Upper lobe of left lung (tissue), 6 donors: ENCODE data around the gene LRRC74B. TPM values are rescaled to one million over a fixed set of nuclear protein-coding genes. Genes with fewer than 3 reads are reported as not detected.

Experiments
- ATAC-seq, 2 donors: fragments of 200-7000 bp; cut with Tn5 transposase; one replicate each; pipeline ENCODE4 v1.9.1; 2022; ENCODE audit warnings: mild to moderate bottlenecking in 2 of 2, moderate library complexity in 2 of 2; ENCODE audit not compliant: low FRiP score in 2 of 2
- DNase-seq, 2 donors: peaks; one replicate each; pipeline ENCODE4 v3.0.0-alpha.2; 2019 to 2020
- H3K27ac ChIP-seq, 4 donors: fragments of 200-600 bp; sonication (generic); one replicate each; pipeline ENCODE4 v1.5.1; 2016 to 2019
- H3K27me3 ChIP-seq, 4 donors: fragments of 200-600 bp; sonication (generic); one replicate each; pipeline ENCODE4 v1.5.1; 2017 to 2019
- H3K36me3 ChIP-seq, 4 donors: fragments of 200-600 bp; sonication (generic); one replicate each; pipeline ENCODE4 v1.5.1; 2016 to 2019
- H3K4me1 ChIP-seq, 4 donors: fragments of 200-600 bp; sonication (generic); one replicate each; pipeline ENCODE4 v1.5.1; 2018 to 2019
- H3K4me3 ChIP-seq, 4 donors: fragments of 200-600 bp; sonication (generic); one replicate each; pipeline ENCODE4 v1.5.1; 2017 to 2019; ENCODE audit warnings: mild to moderate bottlenecking in 2 of 4, moderate library complexity in 1 of 4
- H3K9me3 ChIP-seq, 4 donors: fragments of 200-600 bp; sonication (generic); one replicate each; pipeline ENCODE4 v1.5.1; 2018 to 2019
- CTCF ChIP-seq, 6 experiments: fragments of 450-650 bp in 4 of 6; fragments of 200-600 bp in 2 of 6; sonication (generic) in 2 of 6; IDR thresholded peaks; one replicate each; pipeline ENCODE4 v1.5.1; 2016 to 2019; ENCODE audit warnings: antibody characterized with exemption in 6 of 6
- EP300 ChIP-seq, 4 donors: sonication (generic); formaldehyde crosslinking; IDR thresholded peaks; one replicate each; pipeline ENCODE4 v1.5.1; 2017; ENCODE audit warnings: antibody characterized with exemption in 4 of 4, control low read depth in 2 of 4
- POLR2A ChIP-seq, 4 donors: fragments of 450-650 bp; IDR thresholded peaks; one replicate each; pipeline ENCODE4 v1.5.1; 2016 to 2017; ENCODE audit warnings: antibody characterized with exemption in 4 of 4, mild to moderate bottlenecking in 2 of 4
- POLR2AphosphoS5 ChIP-seq, 2 donors: sonication (generic); formaldehyde crosslinking; IDR thresholded peaks; one replicate each; pipeline ENCODE4 v1.5.1; 2017; ENCODE audit warnings: antibody characterized with exemption in 2 of 2
- WGBS, 2 donors: methylation state at CpG; one replicate each; pipeline ENCODE4 v1.1.5; 2017 to 2018; 5-methylcytosine and 5-hydroxymethylcytosine counted together
- total RNA-seq, 6 donors: library from RNA; depleted of rRNA in 4 of 6; stranded (reverse); fragments of >200 nt in 4 of 6; gene quantifications; one replicate each; pipeline versions ENCODE4 v1.1.0 to v1.2.1, GENCODE V29; 2016 to 2021
- donor health status: DM: no; HTN: no; CAD: no; lungs with moderate emphysema.
- donor health status: DM: no; HTN: yes; CAD: no; lungs with severe emphysema.

Gene LRRC74B
- total RNA-seq, 6 donors from 2014 or later, result 0.14 to 6.6 (median 3.2) TPM

GRCh38 chr22:21098099-21098671 lies 52.4 kb downstream of the LRRC74B start:
- TF ChIP-seq POLR2AphosphoS5 (IDR thresholded peaks at IDR 0.05) (no peak), EP300 (IDR thresholded peaks at IDR 0.05) (no peak), POLR2A (IDR thresholded peaks at IDR 0.05) (no peak), CTCF (IDR thresholded peaks at IDR 0.05) (no peak)
- H3K27me3 ChIP-seq, result no peaks in the 10 kb centered on the region
- WGBS, 2 donors, result 94 to 100% methylated on average over 1 of the region's 1 CpG
- peaks cover 0 to 7% (median 4%) of the 10 kb centered on the region in 4 donors for H3K4me1 ChIP-seq
- H3K4me3 ChIP-seq, result no peak overlapping the region
- DNase-seq (no peak), ATAC-seq (no peak)
- H3K36me3 ChIP-seq, result no peaks in the 10 kb centered on the region
- no peak overlapping the region for H3K27ac ChIP-seq
- no peaks in the 10 kb centered on the region for H3K9me3 ChIP-seq

GRCh38 chr22:21099578-21099977 lies 53.8 kb downstream of the LRRC74B start:
- H3K4me1 ChIP-seq, result peaks cover 0 to 7% (median 4%) of the 10 kb centered on the region in 4 donors

GRCh38 chr22:21100149-21101032 lies 54.6 kb downstream of the LRRC74B start:
- 65 to 79% methylated on average over 7 of the region's 7 CpGs for WGBS, 2 donors

More at GRCh38 chr22:21099578-21099977, 53.8 kb downstream of the LRRC74B start:
- TF ChIP-seq POLR2A (IDR thresholded peaks at IDR 0.05), result no peak
- TF ChIP-seq CTCF (IDR thresholded peaks at IDR 0.05), result no peak
- no peak for TF ChIP-seq EP300 (IDR thresholded peaks at IDR 0.05)
- no peak for TF ChIP-seq POLR2AphosphoS5 (IDR thresholded peaks at IDR 0.05)
- Histone ChIP-seq H3K27me3 (no peaks in the 10 kb centered on the region), H3K36me3 (no peaks in the 10 kb centered on the region), H3K27ac (no peak overlapping the region), H3K9me3 (no peaks in the 10 kb centered on the region), H3K4me3 (no peak overlapping the region)
- ATAC-seq (no peak), DNase-seq (no peak)

GRCh38 chr22:21101877-21102638 lies 56.3 kb downstream of the LRRC74B start:
- no peaks in the 10 kb centered on the region for H3K27me3 ChIP-seq
- DNase-seq, result no peak
- H3K4me1 ChIP-seq, result peaks cover 0 to 7% (median 4%) of the 10 kb centered on the region in 4 donors
- no peak overlapping the region for H3K27ac ChIP-seq
- 65 to 74% methylated on average over 6 of the region's 6 CpGs for WGBS, 2 donors
- no peak for ATAC-seq
- TF ChIP-seq CTCF (IDR thresholded peaks at IDR 0.05) (no peak), POLR2AphosphoS5 (IDR thresholded peaks at IDR 0.05) (no peak), EP300 (IDR thresholded peaks at IDR 0.05) (no peak), POLR2A (IDR thresholded peaks at IDR 0.05) (no peak)
- no peak overlapping the region for H3K4me3 ChIP-seq
- H3K9me3 ChIP-seq, result no peaks in the 10 kb centered on the region
- no peaks in the 10 kb centered on the region for H3K36me3 ChIP-seq

More at GRCh38 chr22:21100149-21101032, 54.6 kb downstream of the LRRC74B start:
- Histone ChIP-seq H3K36me3 (no peaks in the 10 kb centered on the region), H3K4me3 (no peak overlapping the region), H3K4me1 (peaks cover 0 to 7% (median 4%) of the 10 kb centered on the region in 4 donors), H3K27ac (no peak overlapping the region), H3K27me3 (no peaks in the 10 kb centered on the region), H3K9me3 (no peaks in the 10 kb centered on the region)
- ATAC-seq (no peak), DNase-seq (no peak)
- TF ChIP-seq POLR2A (IDR thresholded peaks at IDR 0.05) (no peak), CTCF (IDR thresholded peaks at IDR 0.05) (no peak), EP300 (IDR thresholded peaks at IDR 0.05) (no peak), POLR2AphosphoS5 (IDR thresholded peaks at IDR 0.05) (no peak)
